Measurements from ENCODE around the gene PRDX1. TPM values are rescaled to one million over a fixed set of nuclear protein-coding genes. Genes with fewer than 3 reads are reported as not detected.
"Not testable (repeated sequence)": the region's sequence is repeated elsewhere in the genome, so short reads cannot be mapped to it uniquely, and the experiment has no call there.

The PRDX1 gene
- total RNA-seq, 1 donor from 2014 or later, result 239 TPM

DNA sequence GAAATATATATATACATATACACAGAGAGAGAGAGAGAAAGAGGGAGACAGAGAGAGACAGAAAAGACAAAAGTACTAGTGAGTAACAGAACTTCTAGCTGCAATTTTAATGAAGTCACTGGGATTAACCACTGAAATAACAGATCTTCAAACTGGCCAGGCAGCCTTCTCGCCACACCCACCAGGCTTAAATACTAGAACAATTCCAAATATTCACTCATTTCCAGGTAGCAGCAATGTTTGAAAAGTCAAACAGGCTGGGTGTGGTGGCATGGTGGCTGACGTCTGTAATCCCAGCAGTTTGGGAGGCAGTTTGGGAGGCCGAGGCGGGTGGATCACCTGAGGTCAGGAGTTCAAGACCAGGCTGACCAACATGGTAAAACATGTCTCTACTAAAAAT is 5.2 kb downstream of the PRDX1 start:
- Histone ChIP-seq H3K4me1 (peaks cover 45% of the 10 kb centered on the region), H3K4me3 (no peak overlapping the region), H3K36me3 (peaks cover 4 to 65% of the 10 kb centered on the region in 2 donors), H3K27ac (no peak overlapping the region), H3K9me3 (no peaks in the 10 kb centered on the region), H3K27me3 (no peaks in the 10 kb centered on the region)
- intact Hi-C loops (cut with DNase I), result no loop called here
- TF ChIP-seq CTCF (IDR thresholded peaks at IDR 0.05) (no peak), POLR2A (IDR thresholded peaks at IDR 0.05) (no peak), POLR2AphosphoS5 (IDR thresholded peaks at IDR 0.05; ENCODE audit: insufficient read depth in 1 of 2, low read depth in 1 of 2) (no peak)
- DNase-seq (ENCODE audit: extremely low spot score in 2 of 2), result no peak

DNA sequence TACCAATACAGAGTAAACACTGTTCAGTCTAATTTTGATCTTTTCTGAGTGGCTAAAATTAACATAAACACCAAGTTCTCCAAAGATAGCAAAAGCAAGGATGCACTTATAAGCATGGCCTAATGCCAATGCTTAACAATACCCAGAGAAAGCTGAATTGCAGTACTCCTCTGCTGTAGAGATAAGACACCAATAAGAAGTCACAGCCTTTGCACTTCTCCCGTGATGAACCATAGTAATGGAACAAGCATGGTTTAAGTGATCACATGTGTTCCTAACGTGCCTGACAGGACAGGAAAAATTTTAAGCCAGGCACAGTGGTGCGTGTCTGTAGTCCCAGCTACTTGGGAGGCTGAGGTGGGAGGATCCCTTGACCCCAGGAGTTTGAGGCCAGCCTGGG is 5.6 kb downstream of the PRDX1 start:
- Histone ChIP-seq H3K36me3 (peaks cover 4 to 69% of the 10 kb centered on the region in 2 donors), H3K27ac (no peak overlapping the region), H3K27me3 (no peaks in the 10 kb centered on the region), H3K4me1 (peaks cover 45% of the 10 kb centered on the region), H3K4me3 (no peak overlapping the region), H3K9me3 (no peaks in the 10 kb centered on the region)
- no peak for DNase-seq (ENCODE audit: extremely low spot score in 2 of 2)
- TF ChIP-seq CTCF (IDR thresholded peaks at IDR 0.05), result no peak
- no peak for TF ChIP-seq POLR2AphosphoS5 (IDR thresholded peaks at IDR 0.05; ENCODE audit: insufficient read depth in 1 of 2, low read depth in 1 of 2)
- no peak for TF ChIP-seq POLR2A (IDR thresholded peaks at IDR 0.05)
- intact Hi-C loops (cut with DNase I), result no loop called here

- H3K4me1 ChIP-seq, result peaks cover 29% of the 10 kb centered on the region
These were observed 8.0 kb downstream of the PRDX1 start for GRCh38 chr1:45513532-45514260.

DNA sequence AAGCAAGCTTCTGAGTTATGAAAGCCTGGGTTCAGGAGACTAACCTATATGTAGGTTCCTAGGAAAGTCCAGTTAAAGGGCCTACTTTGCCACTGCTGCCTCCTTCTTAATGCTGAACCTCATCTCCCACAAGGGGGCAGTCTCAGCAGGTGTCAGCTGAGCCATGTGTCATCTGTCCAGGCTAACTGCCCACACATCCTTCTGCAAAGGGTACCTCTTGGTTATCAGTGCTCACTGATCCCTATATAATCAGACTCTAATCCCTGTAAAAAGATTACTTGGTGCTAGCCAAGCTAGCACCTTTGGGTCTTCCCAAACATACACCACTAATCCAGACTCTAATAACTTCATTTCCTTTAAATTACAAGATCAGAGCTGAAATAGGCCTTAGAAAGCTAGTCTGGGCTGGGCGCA is 9.0 kb downstream of the PRDX1 start:
- TF ChIP-seq POLR2A (IDR thresholded peaks at IDR 0.05), result no peak
- TF ChIP-seq CTCF (IDR thresholded peaks at IDR 0.05), result peak; percentile 45 to 55 (median 46)
- Histone ChIP-seq H3K27ac (no peak overlapping the region), H3K9me3 (no peaks in the 10 kb centered on the region), H3K36me3 (peaks cover 4 to 87% of the 10 kb centered on the region in 2 donors), H3K27me3 (no peaks in the 10 kb centered on the region), H3K4me3 (no peak overlapping the region), H3K4me1 (peaks cover 20% of the 10 kb centered on the region)
- intact Hi-C loops (cut with DNase I), result no loop called here
- no peak for DNase-seq (ENCODE audit: extremely low spot score in 2 of 2)

More at GRCh38 chr1:45513532-45514260, 8.0 kb downstream of the PRDX1 start:
- intact Hi-C loops (cut with DNase I); H3K4me3 ChIP-seq; H3K27me3 ChIP-seq; H3K9me3 ChIP-seq; DNase-seq (ENCODE audit: extremely low spot score in 2 of 2); H3K27ac ChIP-seq: not testable (repeated sequence)
- peaks cover 4 to 90% of the 10 kb centered on the region in 2 donors for H3K36me3 ChIP-seq

GRCh38 chr1:45510972-45511527 is 10.6 kb downstream of the PRDX1 start:
- no peak for DNase-seq (ENCODE audit: extremely low spot score in 2 of 2)
- intact Hi-C loops (cut with DNase I), result no loop called here
- peaks cover 4% of the 10 kb centered on the region for H3K4me1 ChIP-seq

More at GRCh38 chr1:45510972-45511527, 10.6 kb downstream of the PRDX1 start:
- Histone ChIP-seq H3K36me3 (peaks cover 4 to 71% of the 10 kb centered on the region in 2 donors), H3K27me3 (no peaks in the 10 kb centered on the region), H3K27ac (no peak overlapping the region), H3K4me3 (no peak overlapping the region), H3K9me3 (no peaks in the 10 kb centered on the region)
- TF ChIP-seq CTCF (IDR thresholded peaks at IDR 0.05) (no peak), POLR2AphosphoS5 (IDR thresholded peaks at IDR 0.05; ENCODE audit: insufficient read depth in 1 of 2, low read depth in 1 of 2) (no peak), POLR2A (IDR thresholded peaks at IDR 0.05) (no peak)
